Neural cell (in vitro differentiated cells): ENCODE results near the gene SAMD3.

Source experiments
- CTCF ChIP-seq: fragments of 450-650 bp; IDR thresholded peaks from 2 replicates; pipeline ENCODE4 v1.5.1; 2014; ENCODE audit warnings: antibody characterized with exemption, mild to moderate bottlenecking, moderate library complexity; ENCODE audit not compliant: poor library complexity, severe bottlenecking
- EZH2 ChIP-seq: fragments of 200-600, 300-800 bp; shearing (Covaris generic), sonication (generic); IDR thresholded peaks from 2 replicates; pipeline ENCODE4 v1.6.1; 2014; ENCODE audit warnings: antibody characterized with exemption, low read length, borderline replicate concordance, mild to moderate bottlenecking; ENCODE audit not compliant: insufficient read depth, poor library complexity, severe bottlenecking
- POLR2AphosphoS5 ChIP-seq: IDR thresholded peaks from 2 replicates; pipeline ENCODE4 v1.6.1; 2012
- RAD21 ChIP-seq: fragments of 450-650 bp; conservative IDR thresholded peaks from 2 replicates; pipeline ENCODE4 v1.6.1; 2014; ENCODE audit warnings: antibody characterized with exemption, mild to moderate bottlenecking, moderate library complexity

- TF ChIP-seq CTCF (no peak), EZH2 (no peak), RAD21 (no peak), POLR2AphosphoS5 (no peak)
Observed at GRCh38 chr6:130159956-130160355, 62.8 kb downstream of the SAMD3 start.
